Activated CD4-positive, alpha-beta memory T cell treated with anti-CD3 and anti-CD28 coated beads for 36 hours (primary cell): Measurements from ENCODE around the gene RSPO4. TPM values are rescaled to one million over a fixed set of nuclear protein-coding genes. Genes with fewer than 3 reads are reported as not detected.

Source experiments
- CTCF ChIA-PET: fragments of 350-600 bp; sonication (Branson Sonifier 250); formaldehyde crosslinking; loops from one replicate; lab custom pipeline; 2021; ENCODE audit warnings: antibody characterized with exemption, inconsistent platforms; lab: Charles Lee
- POLR2A ChIA-PET: fragments of 350-600 bp; sonication (Branson Sonifier 250); formaldehyde crosslinking; loops from one replicate; lab custom pipeline; 2021; ENCODE audit warnings: antibody characterized with exemption; lab: Charles Lee
- DNase-seq: peaks from one replicate; pipeline ENCODE4 v3.0.0-alpha.2; 2020
- H3K27ac Mint-ChIP-seq: one replicate; pipeline ENCODE4 v1.8.0; 2021; ENCODE audit warnings: mixed read lengths
- H3K27me3 Mint-ChIP-seq: one replicate; pipeline ENCODE4 v1.8.0; 2021; ENCODE audit warnings: mixed read lengths
- H3K36me3 Mint-ChIP-seq: one replicate; pipeline ENCODE4 v1.8.0; 2021; ENCODE audit warnings: mixed read lengths
- H3K4me1 Mint-ChIP-seq: one replicate; pipeline ENCODE4 v1.8.0; 2021; ENCODE audit warnings: low read depth, mixed read lengths
- H3K4me3 Mint-ChIP-seq: one replicate; pipeline ENCODE4 v1.8.0; 2021; ENCODE audit warnings: mild to moderate bottlenecking, mixed read lengths
- H3K9me3 Mint-ChIP-seq: one replicate; pipeline ENCODE4 v1.8.0; 2021; ENCODE audit warnings: mixed read lengths
- intact Hi-C: fragments of 100-400 bp; cut with micrococcal nuclease; formaldehyde crosslinking; loops from one replicate; pipeline ENCODE4 v1.15.1; 2023
- total RNA-seq, 2 experiments: library from RNA; stranded (reverse); gene quantifications; one replicate each; pipeline ENCODE4 v1.2.3, GENCODE V29; 2021

RSPO4 gene
- total RNA-seq, 2 experiments from 2014 or later: not detected

- intact Hi-C loops: no loop called here
- H3K4me1 Mint-ChIP-seq: no peaks in the 10 kb centered on the region
- CTCF ChIA-PET: interaction anchor here (1.1 to 1.7 kb wide), 2 partner anchors 143 to 146 kb away, joined by 4 to 9 read pairs; no protein-coding TSS in a partner anchor
Observed at GRCh38 chr20:961768-962167, 40.3 kb downstream of the RSPO4 start.

GRCh38 chr20:959996-960615 is 42.0 kb downstream of the RSPO4 start:
- CTCF ChIA-PET: interaction anchor here (6.7 kb wide), 1 partner anchor 142 kb away, joined by 324 read pairs; no protein-coding TSS in a partner anchor
- Mint-ChIP-seq H3K27ac (no peak overlapping the region), H3K27me3 (peaks cover 24% of the 10 kb centered on the region), H3K4me3 (no peak overlapping the region), H3K4me1 (peaks cover 2% of the 10 kb centered on the region), H3K36me3 (no peaks in the 10 kb centered on the region), H3K9me3 (no peaks in the 10 kb centered on the region)
- POLR2A ChIA-PET: no interaction called here
- no peak for DNase-seq
- intact Hi-C loops: no loop called here

More at GRCh38 chr20:961768-962167, 40.3 kb downstream of the RSPO4 start:
- no peaks in the 10 kb centered on the region for H3K36me3 Mint-ChIP-seq
- no peaks in the 10 kb centered on the region for H3K9me3 Mint-ChIP-seq
- no peak for DNase-seq
- H3K27ac Mint-ChIP-seq: no peak overlapping the region
- H3K27me3 Mint-ChIP-seq: peaks cover 12% of the 10 kb centered on the region
- H3K4me3 Mint-ChIP-seq: no peak overlapping the region
- POLR2A ChIA-PET: no interaction called here

- peaks cover 2% of the 10 kb centered on the region for H3K4me1 Mint-ChIP-seq
- no peak for DNase-seq
- H3K4me3 Mint-ChIP-seq: no peak overlapping the region
- no peaks in the 10 kb centered on the region for H3K9me3 Mint-ChIP-seq
- H3K27ac Mint-ChIP-seq: no peak overlapping the region
- intact Hi-C loops: no loop called here
- CTCF ChIA-PET: interaction anchor here (1.5 to 6.7 kb wide), 2 partner anchors 141 to 155 kb away, joined by 4 to 324 read pairs; no protein-coding TSS in a partner anchor
- H3K36me3 Mint-ChIP-seq: no peaks in the 10 kb centered on the region
- POLR2A ChIA-PET: interaction anchor here (0.6 to 0.7 kb wide), 2 partner anchors 8 to 154 kb away, joined by 3 to 4 read pairs; no protein-coding TSS in a partner anchor
- H3K27me3 Mint-ChIP-seq: peaks cover 25% of the 10 kb centered on the region
Observed at GRCh38 chr20:958936-959815, 42.9 kb downstream of the RSPO4 start.

GRCh38 chr20:957544-957943 is 44.6 kb downstream of the RSPO4 start:
- Mint-ChIP-seq H3K27ac (no peak overlapping the region), H3K4me1 (peaks cover 2% of the 10 kb centered on the region), H3K9me3 (no peaks in the 10 kb centered on the region), H3K36me3 (no peaks in the 10 kb centered on the region), H3K4me3 (no peak overlapping the region), H3K27me3 (peaks cover 31% of the 10 kb centered on the region)
- no peak for DNase-seq
- CTCF ChIA-PET: interaction anchor here (0.8 to 6.7 kb wide), 14 partner anchors 10 to 256 kb away, joined by 3 to 324 read pairs (median 6); partner anchors contain the start of gene FAM110A
- POLR2A ChIA-PET: interaction anchor here (0.6 kb wide), 1 partner anchor 113 kb away, joined by 3 read pairs; no protein-coding TSS in a partner anchor
- intact Hi-C loops: no loop called here

- ChIA-PET POLR2A (no interaction called here), CTCF (interaction anchor here (0.6 to 6.7 kb wide), 44 partner anchors 10 to 495 kb away, joined by 3 to 324 read pairs (median 5); partner anchors contain the start of genes FAM110A, RSPO4 and TMEM74B)
- H3K27ac Mint-ChIP-seq: no peak overlapping the region
- H3K36me3 Mint-ChIP-seq: no peaks in the 10 kb centered on the region
- peaks cover 34% of the 10 kb centered on the region for H3K27me3 Mint-ChIP-seq
- H3K9me3 Mint-ChIP-seq: no peaks in the 10 kb centered on the region
- H3K4me3 Mint-ChIP-seq: no peak overlapping the region
- intact Hi-C loops: loop anchor here (1.0 kb wide), 1 partner anchor 140 kb away; no protein-coding TSS in a partner anchor
- peak; percentile 80 for DNase-seq
- peaks cover 2% of the 10 kb centered on the region for H3K4me1 Mint-ChIP-seq
Observed at GRCh38 chr20:956330-956951, 45.7 kb downstream of the RSPO4 start.

- Mint-ChIP-seq H3K4me1 (peaks cover 2% of the 10 kb centered on the region), H3K27ac (no peak overlapping the region), H3K36me3 (no peaks in the 10 kb centered on the region), H3K9me3 (no peaks in the 10 kb centered on the region), H3K4me3 (no peak overlapping the region), H3K27me3 (peaks cover 34% of the 10 kb centered on the region)
- ChIA-PET POLR2A (no interaction called here), CTCF (interaction anchor here (0.6 to 6.7 kb wide), 35 partner anchors 9 to 495 kb away, joined by 3 to 324 read pairs (median 5); partner anchors contain the start of genes FAM110A, RSPO4 and TMEM74B)
- intact Hi-C loops: loop anchor here (1.0 kb wide), 1 partner anchor 139 kb away; no protein-coding TSS in a partner anchor
- DNase-seq: no peak
Observed at GRCh38 chr20:955656-956055, 46.5 kb downstream of the RSPO4 start.

- H3K36me3 Mint-ChIP-seq: no peaks in the 10 kb centered on the region
- peaks cover 2% of the 10 kb centered on the region for H3K4me1 Mint-ChIP-seq
- ChIA-PET POLR2A (no interaction called here), CTCF (interaction anchor here (0.6 to 6.7 kb wide), 15 partner anchors 12 to 258 kb away, joined by 3 to 324 read pairs (median 5); partner anchors contain the start of genes FAM110A and RSPO4)
- peaks cover 34% of the 10 kb centered on the region for H3K27me3 Mint-ChIP-seq
- no peak for DNase-seq
- H3K9me3 Mint-ChIP-seq: no peaks in the 10 kb centered on the region
- intact Hi-C loops: no loop called here
- H3K27ac Mint-ChIP-seq: no peak overlapping the region
- no peak overlapping the region for H3K4me3 Mint-ChIP-seq
Observed at GRCh38 chr20:955111-955510, 47.0 kb downstream of the RSPO4 start.

GRCh38 chr20:953742-954141 is 48.4 kb downstream of the RSPO4 start:
- H3K36me3 Mint-ChIP-seq: no peaks in the 10 kb centered on the region
- H3K27me3 Mint-ChIP-seq: peaks cover 32% of the 10 kb centered on the region
- H3K27ac Mint-ChIP-seq: no peak overlapping the region
- intact Hi-C loops: no loop called here
- no peaks in the 10 kb centered on the region for H3K9me3 Mint-ChIP-seq
- peaks cover 2% of the 10 kb centered on the region for H3K4me1 Mint-ChIP-seq
- DNase-seq: no peak
- ChIA-PET POLR2A (no interaction called here), CTCF (no interaction called here)
- no peak overlapping the region for H3K4me3 Mint-ChIP-seq

- ChIA-PET POLR2A (no interaction called here), CTCF (interaction anchor here (0.7 to 1.6 kb wide), 2 partner anchors 134 to 137 kb away, joined by 3 to 5 read pairs; no protein-coding TSS in a partner anchor)
- H3K4me1 Mint-ChIP-seq: peaks cover 2% of the 10 kb centered on the region
- no peaks in the 10 kb centered on the region for H3K9me3 Mint-ChIP-seq
- H3K27ac Mint-ChIP-seq: no peak overlapping the region
- no peak for DNase-seq
- H3K36me3 Mint-ChIP-seq: no peaks in the 10 kb centered on the region
- intact Hi-C loops: no loop called here
- H3K4me3 Mint-ChIP-seq: no peak overlapping the region
- H3K27me3 Mint-ChIP-seq: peaks cover 31% of the 10 kb centered on the region
Observed at GRCh38 chr20:952196-952795, 49.8 kb downstream of the RSPO4 start.

- H3K27ac Mint-ChIP-seq: no peak overlapping the region
- intact Hi-C loops: no loop called here
- ChIA-PET POLR2A (no interaction called here), CTCF (interaction anchor here (0.7 to 1.6 kb wide), 2 partner anchors 133 to 136 kb away, joined by 3 to 5 read pairs; no protein-coding TSS in a partner anchor)
- H3K9me3 Mint-ChIP-seq: no peaks in the 10 kb centered on the region
- no peak for DNase-seq
- no peaks in the 10 kb centered on the region for H3K36me3 Mint-ChIP-seq
- H3K4me1 Mint-ChIP-seq: peaks cover 2% of the 10 kb centered on the region
- peaks cover 29% of the 10 kb centered on the region for H3K27me3 Mint-ChIP-seq
- no peak overlapping the region for H3K4me3 Mint-ChIP-seq
Observed at GRCh38 chr20:951384-952169, 50.5 kb downstream of the RSPO4 start.
